Activated CD8-positive, alpha-beta memory T cell treated with anti-CD3 and anti-CD28 coated beads for 1 hour (primary cell): ENCODE data around the gene ACMSD.
"Not testable (repeated sequence)": the region's sequence is repeated elsewhere in the genome, so short reads cannot be mapped to it uniquely, and the experiment has no call there.

Experiments used
- DNase-seq, 2 donors: peaks; one replicate each; pipeline ENCODE4 v3.0.0-alpha.2; 2020; ENCODE audit warnings: low read depth in 1 of 2; ENCODE audit errors: extremely low read depth in 1 of 2

The ACMSD gene

DNA sequence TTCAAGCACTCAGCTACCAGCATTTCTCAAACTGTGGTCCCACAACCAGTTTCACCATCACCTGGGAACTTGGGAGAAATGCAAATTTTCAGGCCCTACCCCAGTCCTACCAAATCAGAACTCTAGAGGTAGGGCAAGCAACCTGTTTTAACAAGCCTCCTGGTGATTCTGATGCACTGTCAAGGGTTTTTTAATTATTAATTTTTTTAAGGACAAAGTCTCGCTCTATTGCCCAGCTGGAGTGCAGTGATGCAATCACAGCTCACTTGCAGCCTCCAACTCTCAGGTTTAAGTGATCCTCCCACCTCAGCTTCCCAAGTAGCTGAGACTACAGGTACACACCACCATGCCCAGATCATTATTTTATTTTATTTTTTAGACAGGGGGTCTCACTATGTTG, 7.8 kb downstream of the ACMSD start:
- no peak for DNase-seq

DNA sequence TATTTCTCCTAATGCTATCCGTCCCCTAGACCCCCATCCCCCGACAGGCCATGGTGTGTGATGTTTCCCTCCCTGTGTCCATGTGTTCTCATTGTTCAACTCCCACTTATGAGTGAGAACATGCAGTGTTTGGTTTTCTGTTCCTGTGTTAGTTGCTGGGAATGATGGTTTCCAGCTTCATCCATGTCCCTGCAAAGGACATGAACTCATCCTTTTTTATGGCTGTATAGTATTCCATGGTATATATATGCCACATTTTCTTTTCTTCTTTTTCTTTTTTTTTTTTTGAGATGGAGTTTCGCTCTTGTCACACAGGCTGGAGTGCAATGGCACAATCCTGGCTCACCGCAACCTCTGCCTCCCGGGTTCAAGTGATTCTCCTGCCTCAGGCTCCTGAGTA, 9.2 kb downstream of the ACMSD start:
- DNase-seq = not testable (repeated sequence)

DNA sequence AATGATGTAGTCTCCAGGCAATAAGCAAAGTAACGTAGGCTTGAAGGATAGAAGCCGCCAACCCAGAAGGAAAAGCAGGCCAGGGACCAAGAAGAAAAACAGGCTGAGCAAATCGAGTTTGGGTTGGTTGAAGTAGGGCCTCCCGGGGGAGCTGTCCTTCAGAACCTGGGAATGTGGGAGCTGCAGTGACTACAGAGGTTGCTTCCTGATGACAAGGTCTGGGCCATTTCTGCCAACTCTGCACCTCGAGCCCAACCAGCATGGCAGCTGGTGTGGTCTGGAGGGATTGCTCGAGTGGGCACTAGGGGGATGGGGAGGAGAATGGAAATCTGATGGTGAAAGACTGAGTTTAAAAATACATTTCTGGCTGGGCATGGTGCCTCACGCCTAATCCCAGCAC, 14.1 kb downstream of the ACMSD start:
- no peak for DNase-seq

DNA sequence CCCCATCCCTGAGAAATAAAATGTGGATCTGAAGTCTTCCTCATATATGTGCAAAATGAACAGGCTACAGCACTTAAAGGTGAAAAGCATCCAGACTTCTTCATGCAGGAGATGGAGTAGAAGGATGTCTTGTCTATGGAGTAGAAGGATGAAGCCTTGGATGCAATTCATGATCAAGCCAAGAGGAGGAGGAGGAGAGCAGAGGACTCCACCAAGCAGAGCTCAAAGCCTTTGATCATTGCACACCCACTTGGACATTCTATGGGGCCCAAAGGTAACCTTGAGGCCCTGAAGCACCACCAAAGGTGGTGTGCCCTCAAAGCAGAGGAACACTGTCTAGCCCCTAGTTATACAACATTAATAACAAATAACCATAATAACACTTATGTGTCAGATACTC, 17.3 kb downstream of the ACMSD start:
- DNase-seq = no peak

DNA sequence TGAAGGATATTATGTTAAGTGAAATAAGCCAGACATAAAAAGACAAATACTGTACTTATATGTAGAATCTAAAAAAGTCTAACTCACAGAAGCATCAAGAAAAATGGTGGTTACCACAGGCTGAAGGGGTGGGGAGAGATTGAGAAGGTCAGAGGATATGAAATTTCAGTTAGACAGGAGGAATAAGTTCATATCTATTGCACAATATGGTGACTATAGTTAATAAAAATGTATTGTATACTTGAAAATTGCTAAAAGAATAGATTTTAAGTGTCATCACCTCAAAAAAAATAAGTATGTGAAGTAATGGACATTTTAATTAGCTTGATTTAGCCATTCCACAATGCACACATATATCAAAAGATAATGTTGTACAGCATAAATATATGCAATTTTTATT, 19.8 kb downstream of the ACMSD start:
- DNase-seq = no peak

GRCh38 chr2:134861173-134861572, 22.8 kb downstream of the ACMSD start:
- no peak for DNase-seq

DNA sequence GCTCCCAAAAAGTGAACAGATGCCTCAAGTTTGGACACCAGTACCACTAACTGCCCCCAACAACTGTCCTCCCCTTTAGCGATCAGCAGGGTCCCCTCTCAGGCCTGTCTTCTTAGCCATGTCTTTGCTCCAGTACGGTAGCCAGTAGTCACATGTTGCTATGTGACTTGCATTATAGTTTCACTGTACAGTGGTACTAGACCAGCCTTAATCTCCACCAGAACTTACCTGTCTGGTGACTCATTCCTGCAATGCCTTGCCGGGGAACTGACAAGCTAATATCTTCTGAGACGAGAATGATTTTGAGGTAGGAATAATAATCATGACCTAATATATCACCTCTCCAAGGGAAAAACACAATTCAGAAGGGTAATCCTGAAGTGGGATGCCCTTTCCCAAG, 23.7 kb downstream of the ACMSD start:
- DNase-seq = no peak

- no peak for DNase-seq
Measured at GRCh38 chr2:134862674-134863073, 24.3 kb downstream of the ACMSD start.

- DNase-seq = no peak
Measured at GRCh38 chr2:134863446-134863845, 25.0 kb downstream of the ACMSD start.

GRCh38 chr2:134865067-134865787, 26.8 kb downstream of the ACMSD start:
- DNase-seq = no peak

GRCh38 chr2:134866498-134867099, 28.2 kb downstream of the ACMSD start:
- no peak for DNase-seq

DNA sequence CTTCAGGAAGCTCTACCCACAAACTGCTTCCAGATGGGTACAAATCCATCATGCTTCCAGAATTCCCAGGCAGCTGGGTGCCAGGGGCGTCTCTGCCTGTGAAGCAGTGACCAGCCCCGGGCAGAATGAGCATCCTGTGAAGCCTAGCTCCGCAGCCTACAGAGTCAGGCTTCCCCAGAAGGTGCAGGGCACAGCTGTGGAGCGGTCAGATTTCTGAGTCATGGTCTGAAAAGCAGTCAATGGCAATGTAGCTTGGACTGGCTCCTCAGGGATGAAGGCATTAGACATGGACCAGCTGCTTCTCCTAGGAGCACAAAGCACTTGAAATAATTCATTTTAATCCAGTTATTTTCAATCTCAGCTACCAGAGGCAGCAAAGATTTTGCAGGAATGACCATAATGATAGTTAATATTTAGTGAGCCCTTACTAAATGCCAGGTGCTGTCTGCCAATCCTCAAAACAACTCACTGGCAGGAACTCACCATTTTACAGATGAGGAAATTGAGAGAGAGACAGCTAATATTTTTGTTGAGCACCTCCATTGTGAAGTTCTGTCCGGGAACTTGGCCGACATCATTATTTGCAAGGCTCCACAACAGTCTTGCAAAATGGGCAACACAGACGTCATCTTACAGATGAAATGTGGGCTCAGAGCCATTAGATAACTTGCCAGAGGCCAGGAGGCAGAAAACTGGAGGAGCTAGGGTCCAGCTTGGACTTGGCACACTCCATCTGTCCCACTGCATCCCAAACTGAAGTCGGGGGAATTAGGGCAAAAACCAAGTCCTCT, 31.7 kb downstream of the ACMSD start:
- no peak for DNase-seq

DNA sequence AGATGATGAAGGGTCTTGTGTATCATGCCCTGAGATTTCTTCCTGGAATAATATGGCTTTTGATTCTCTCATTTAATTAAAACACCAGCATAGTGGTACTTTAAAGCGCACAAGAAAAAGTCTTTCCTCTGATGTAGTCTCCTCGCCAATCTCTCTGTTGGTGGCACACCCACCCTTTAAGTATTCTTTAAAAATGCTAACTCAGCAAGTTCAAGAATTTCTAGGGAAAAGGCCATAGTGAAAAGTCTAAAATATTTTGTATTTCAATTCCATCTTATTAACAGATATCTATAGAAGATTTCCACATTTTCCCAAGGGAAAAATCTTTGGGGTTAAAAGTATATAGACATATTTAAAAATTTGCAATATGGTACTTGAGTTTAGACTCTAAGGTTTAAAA, 34.7 kb downstream of the ACMSD start:
- no peak for DNase-seq

GRCh38 chr2:134875309-134875708, 36.9 kb downstream of the ACMSD start:
- DNase-seq = no peak

DNA sequence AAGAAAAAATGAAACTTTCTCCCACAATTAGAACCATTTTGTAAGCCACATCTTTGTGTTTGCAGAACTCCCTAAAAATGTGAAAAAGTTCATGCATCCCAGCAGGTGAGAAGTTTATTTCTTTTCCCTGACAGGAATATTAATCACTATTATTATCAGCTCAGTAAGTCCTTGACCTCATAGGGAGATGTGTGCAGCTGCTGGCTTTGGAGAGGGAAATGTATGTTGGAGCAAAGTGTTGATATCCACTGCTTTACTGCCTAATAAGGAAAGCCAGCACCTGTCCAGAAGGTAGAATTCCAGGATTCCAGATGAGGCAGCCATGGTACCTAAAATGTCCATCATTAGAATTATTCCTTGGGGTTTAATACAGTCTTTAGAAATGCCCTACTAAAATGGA, 44.4 kb downstream of the ACMSD start:
- no peak for DNase-seq

DNA sequence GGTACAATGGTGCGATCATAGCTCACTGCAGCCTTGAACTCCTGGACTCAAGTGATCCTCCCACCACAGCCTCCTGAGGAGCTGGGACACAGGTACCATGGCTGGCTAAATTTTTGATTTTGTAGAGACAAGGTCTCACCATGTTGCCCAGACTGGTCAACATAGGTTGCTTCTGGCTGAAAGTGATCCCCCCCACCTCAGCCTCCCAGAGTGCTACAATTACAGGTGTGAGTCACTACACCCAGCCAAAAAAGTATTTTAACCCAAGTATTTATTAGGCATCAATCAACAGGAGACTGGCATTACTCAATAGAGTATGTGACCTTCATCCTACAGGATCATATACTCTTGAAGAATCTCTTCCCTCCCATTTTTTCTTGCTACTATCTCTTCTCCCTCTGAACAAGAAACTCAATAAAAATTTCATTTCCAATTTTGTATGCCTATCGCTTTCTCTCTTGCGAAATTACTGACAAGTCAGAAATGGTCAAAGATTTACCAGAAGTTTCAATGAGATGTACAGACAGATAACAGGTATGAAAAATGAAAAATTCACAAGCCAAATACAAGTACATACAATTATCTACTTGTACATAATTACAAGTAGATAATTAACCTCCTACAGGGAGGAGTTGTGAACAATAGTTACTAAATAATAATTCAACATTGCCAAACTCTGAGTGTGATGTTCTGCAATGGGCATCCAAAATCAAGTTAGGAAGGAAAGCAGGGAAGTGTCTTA, 45.3 kb downstream of the ACMSD start:
- DNase-seq = no peak

- no peak for DNase-seq
Measured at GRCh38 chr2:134884435-134884834, 46.0 kb downstream of the ACMSD start.

GRCh38 chr2:134892282-134893035, 54.0 kb downstream of the ACMSD start:
- DNase-seq = no peak

DNA sequence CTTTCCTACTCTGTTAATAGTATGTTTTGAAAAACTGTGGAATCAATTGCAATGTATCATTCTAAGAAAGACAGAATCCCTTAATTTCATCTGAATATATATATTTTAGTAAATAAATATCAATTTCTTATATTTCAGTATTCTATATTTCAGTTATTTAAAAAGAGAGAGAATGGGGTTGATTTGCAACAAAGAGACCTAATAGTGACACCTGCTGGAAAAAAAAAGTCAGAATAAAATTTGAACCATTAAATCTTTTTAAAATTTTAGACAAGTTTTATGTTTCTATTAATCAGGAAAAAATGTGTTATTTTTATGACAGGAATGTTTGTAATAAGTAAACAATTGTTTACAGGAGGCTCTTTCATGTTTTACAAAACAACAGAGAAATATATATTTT, 59.5 kb downstream of the ACMSD start:
- no peak for DNase-seq

- DNase-seq = no peak
Measured at GRCh38 chr2:134899204-134899603, 60.8 kb downstream of the ACMSD start.

- DNase-seq = no peak
Measured at GRCh38 chr2:134900151-134900550, 61.7 kb downstream of the ACMSD start.
